Ramos (cell line): ENCODE measurements around the gene COL6A2.
"Not testable (repeated sequence)": the region's sequence is repeated elsewhere in the genome, so short reads cannot be mapped to it uniquely, and the experiment has no call there.

Source experiments
- in situ Hi-C: fragments of 300-500 bp; cut with MboI; formaldehyde crosslinking; loops from one replicate; pipeline ENCODE4 v1.14.3; 2022; ENCODE audit warnings: low sequenced_read_pairs; ENCODE audit not compliant: unreplicated experiment

The COL6A2 gene

GRCh38 chr21:46161633-46162592, 64.0 kb downstream of the COL6A2 start:
- in situ Hi-C loops = no loop called here

- in situ Hi-C loops = no loop called here
Measured at GRCh38 chr21:46163380-46163779, 65.5 kb downstream of the COL6A2 start.

DNA sequence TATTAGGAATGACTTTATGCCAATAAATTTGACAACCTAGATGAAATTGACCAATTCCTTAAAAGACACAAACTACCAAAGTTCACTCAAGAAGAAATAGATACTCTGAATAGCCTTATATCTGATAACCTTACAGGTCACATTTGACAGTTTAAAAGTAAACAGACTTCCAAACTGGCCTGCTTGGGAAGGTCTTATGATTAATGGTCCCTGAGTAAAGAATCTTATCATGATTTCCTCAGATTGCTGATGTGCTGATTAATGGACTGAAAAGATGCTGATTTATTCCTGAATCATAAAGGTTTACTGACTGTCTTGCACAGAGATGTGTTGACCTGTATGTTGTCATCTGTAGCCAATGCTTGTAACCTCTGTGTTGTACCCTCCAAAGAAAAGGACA, 67.2 kb downstream of the COL6A2 start:
- in situ Hi-C loops = no loop called here

DNA sequence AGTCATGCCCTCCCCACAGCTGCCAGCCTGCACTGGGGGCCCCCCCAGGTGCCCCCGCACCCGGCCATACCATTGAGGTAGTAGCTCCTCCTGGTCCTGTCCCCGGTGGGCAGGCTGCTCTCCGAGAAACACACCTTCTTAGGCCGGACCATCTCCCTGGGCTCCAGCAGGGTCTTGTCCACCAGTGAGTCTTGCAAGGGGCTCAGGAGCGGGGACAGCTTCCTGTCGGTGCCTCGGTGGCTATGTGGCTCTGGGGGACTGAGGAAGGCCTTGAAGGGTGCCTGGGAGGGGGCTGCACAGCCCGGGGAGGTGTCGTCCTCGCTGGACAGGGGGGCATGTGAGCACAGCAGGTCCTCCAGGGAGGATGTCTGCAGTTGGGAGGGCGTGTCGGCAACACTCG, 70.3 kb downstream of the COL6A2 start:
- in situ Hi-C loops = no loop called here

- in situ Hi-C loops = no loop called here
Measured at GRCh38 chr21:46168659-46169386, 70.9 kb downstream of the COL6A2 start.

DNA sequence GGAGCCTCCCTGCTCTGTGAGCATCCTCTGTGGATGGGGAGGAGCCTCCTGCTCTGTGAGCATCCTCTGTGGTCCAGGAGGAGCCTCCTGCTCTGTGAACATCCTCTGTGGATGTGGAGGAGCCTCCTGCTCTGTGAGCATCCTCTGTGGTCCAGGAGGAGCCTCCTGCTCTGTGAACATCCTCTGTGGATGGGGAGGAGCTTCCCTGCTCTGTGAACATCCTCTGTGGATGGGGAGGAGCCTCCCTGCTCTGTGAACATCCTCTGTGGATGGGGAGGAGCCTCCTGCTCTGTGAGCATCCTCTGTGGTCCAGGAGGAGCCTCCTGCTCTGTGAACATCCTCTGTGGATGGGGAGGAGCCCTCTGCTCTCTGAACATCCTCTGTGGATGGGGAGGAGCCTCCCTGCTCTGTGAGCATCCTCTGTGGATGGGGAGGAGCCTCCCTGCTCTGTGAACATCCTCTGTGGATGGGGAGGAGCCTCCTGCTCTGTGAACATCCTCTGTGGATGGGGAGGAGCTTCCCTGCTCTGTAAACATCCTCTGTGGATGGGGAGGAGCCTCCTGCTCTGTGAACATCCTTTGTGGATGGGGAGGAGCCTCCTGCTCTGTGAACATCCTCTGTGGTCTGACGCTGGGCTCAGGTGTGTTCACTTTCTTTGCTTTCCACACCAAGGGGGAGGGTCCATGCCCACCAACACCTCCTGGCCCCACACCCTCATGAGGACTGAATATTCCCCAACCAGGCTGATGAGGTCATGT, 72.7 kb downstream of the COL6A2 start:
- in situ Hi-C loops = not testable (repeated sequence)

GRCh38 chr21:46171585-46171984, 73.7 kb downstream of the COL6A2 start:
- in situ Hi-C loops = no loop called here

- in situ Hi-C loops = no loop called here
Measured at GRCh38 chr21:46171996-46172862, 74.3 kb downstream of the COL6A2 start.

- in situ Hi-C loops = no loop called here
Measured at GRCh38 chr21:46172863-46173528, 75.1 kb downstream of the COL6A2 start.

DNA sequence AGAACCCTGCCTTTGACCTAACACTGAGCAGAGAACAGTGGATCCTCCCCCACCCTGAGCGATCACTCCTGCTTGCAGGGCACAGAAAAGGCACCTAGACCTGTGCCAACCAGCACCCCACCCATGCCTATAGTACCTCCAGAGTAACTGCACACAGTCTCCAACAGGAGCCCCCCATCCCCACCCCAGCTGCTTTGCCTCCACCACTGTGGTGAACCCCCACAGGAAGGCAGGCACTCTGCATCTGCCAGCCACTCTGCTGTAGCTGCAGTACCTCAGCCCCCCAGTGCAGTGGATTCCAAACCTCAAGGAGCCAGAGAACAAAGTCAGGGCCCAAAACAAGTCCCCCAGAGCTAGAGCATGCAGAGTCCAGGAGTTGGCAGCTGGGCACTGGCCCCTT, 75.7 kb downstream of the COL6A2 start:
- in situ Hi-C loops = no loop called here

DNA sequence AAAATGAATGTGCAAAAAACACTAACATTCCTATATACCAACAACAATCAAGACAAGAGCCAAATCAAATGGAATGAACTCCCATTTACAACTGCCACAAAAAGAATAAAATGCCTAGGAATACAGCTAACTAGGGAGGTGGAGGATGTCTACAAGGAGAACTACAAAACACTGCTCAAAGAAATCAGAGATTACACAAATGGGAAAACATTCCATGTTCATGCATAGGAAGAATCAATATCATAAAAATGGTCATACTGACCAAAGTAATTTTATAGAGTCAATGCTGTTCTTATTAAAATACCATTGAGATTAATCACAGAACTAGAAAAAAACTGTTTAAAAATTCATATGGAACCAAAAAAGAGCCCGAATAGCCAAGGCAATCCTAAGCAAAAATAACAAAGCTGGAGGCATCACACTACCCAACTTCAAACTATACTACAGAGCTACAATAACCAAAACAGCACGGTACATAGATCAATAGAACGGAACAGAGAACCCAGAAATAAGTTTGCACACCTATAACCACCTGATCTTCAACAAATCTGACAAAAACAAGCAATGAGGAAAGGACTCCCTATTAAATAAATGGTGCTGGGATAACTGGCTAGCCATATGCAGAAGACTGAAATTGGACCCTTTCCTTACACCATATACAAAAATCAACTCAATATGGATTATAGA, 78.7 kb downstream of the COL6A2 start:
- in situ Hi-C loops = not testable (repeated sequence)

GRCh38 chr21:46178961-46179360, 81.0 kb downstream of the COL6A2 start:
- in situ Hi-C loops = no loop called here
